Medulla oblongata (tissue), 1 donor: ENCODE measurements around the gene PLBD1.
A peak's percentile ranks its signal among the peaks of the same experiment; 100 is the strongest.

Source experiments
- DNase-seq: peaks from one replicate; pipeline ENCODE4 v3.0.0-alpha.2; 2015; ENCODE audit errors: extremely low spot score

The PLBD1 gene

DNA sequence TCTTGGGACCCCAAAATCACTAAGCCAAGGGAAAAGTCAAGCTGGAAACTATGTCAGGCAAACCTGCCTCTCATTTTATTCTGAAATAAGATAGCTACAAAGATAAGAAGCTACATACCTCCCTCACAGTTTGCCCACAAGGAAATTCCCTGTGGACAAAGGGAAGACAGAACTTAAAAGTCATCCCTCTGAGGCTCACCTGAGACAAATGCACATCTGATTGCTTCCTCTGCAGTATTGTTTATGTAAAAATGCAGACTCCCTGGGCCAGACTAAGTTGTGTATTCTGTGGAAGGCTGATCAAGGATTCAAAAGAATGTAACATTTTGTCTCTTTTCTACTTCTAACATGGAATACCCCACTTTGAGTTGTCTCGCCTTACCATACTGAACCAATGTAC lies 2.5 kb upstream of the PLBD1 start:
- no peak for DNase-seq

DNA sequence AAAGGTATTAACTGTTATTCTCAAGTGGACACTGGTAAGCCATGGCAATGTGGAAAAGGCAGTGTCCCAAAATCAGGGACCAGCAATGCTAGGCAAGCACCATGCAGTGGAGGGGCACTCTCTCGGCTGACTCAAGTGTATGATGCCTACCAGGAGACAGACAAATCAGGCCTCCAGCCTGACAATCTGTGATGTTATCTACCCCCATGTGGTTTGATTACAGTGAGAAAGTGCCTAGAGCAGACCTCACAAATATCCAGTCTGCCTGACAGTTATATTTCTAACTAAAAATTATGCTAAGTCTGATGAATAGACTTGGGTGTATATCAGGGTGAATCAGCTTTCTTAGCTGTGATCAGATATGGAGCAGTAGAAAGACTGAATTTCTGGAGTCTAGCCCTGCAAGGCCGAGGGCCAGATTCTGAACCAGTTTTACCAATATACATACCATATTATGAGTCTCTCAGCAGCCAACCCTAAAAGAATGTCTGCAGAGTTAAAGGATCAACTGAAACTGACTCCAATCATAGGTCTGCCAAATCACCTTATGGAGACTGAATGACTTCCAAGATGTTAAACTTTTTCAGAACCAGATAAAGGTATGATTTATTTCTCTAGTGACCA lies 3.2 kb downstream of the PLBD1 start:
- DNase-seq = no peak

DNA sequence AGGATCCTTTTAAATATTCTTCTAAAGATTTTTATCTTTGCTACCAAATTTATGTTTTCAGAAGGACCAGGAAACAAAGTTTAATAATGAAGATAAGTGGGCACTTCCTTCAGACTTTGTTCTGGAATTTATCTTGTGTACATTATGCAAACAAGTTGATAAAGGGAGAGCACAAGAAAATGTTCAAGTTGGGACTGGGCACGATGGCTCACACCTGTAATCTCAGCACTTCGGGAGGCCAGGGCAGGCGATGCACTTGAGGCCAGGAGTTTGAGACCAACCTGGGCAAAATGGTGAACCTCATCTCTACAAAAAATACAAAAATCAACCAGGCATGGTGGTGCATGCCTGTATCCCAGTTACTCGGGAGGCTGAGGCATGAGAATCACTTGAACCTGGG lies 4.6 kb downstream of the PLBD1 start:
- no peak for DNase-seq

DNA sequence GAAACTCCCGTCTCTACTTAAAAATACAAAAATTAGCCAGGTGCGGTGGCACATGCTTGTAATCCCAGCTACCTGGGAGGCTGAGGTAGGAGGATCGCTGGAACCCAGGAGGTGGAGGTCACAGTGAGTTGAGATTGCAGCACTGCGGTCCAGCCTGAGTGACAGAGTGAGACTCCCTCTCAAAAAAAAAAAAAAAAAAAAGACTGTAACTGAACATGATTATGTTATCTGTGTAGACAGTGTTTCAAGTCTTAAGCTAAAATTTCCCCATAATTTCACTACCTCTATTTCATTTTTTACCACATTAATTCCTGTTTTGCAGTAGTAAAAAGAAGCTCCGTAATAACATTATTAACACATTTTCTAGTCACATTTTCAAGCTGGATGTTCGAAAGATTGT lies 5.4 kb downstream of the PLBD1 start:
- DNase-seq = no peak

DNA sequence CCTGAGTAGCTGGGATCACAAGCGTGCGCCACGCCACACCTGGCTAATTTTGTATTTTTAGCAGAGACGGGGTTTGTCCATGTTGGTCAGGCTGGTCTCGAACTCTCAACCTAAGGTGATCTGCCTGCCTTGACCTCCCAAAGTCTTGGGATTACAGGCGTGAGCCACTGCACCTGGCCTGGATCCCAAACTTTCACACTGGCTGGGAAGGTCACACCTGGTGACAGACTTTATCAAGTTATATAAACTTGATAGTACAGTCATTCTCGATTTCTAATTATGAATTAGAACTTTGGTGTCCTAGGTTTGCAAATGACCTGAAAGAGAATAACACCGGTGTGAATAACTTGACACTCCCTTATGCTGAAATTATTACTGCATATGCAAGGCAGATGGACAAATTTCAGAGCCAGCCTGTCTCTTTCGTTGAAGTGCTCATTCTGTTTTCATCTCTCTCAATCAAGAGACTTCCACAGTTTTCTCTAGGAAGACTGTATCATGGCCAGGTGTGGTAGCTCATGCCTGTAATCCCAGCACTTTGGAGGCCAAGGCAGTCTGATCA lies 5.9 kb downstream of the PLBD1 start:
- DNase-seq = no peak

DNA sequence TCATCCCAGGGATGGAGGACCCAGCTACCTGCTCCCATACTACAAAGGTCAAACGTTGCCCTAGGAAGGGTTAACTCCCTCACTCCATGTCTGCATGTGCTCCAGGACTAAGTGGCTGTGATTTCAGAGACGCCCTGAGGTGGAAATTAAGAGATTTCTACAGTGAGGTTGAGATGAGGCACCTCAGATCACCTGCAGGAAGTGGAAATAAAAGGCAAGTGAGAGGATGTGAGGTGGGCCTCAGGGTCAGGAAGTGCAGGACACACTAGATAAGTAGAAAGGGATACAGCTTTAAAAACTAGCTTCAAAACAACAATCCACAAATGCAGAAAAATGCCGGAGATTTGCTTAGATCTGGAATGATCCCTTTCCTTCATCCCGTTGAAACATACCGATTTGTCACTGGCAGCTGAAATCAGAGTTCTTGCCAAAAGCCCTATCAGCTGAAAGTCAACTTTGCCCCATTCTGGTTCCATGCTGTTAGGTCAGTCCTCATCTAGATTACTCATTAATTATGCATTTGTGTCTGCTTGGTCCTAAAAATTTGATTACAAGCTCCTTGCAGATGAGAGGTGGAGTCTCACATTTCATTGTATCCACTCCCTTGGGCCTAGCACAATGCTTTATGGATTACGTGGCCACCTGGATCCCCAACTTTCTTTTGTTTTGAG lies 6.6 kb downstream of the PLBD1 start:
- no peak for DNase-seq

DNA sequence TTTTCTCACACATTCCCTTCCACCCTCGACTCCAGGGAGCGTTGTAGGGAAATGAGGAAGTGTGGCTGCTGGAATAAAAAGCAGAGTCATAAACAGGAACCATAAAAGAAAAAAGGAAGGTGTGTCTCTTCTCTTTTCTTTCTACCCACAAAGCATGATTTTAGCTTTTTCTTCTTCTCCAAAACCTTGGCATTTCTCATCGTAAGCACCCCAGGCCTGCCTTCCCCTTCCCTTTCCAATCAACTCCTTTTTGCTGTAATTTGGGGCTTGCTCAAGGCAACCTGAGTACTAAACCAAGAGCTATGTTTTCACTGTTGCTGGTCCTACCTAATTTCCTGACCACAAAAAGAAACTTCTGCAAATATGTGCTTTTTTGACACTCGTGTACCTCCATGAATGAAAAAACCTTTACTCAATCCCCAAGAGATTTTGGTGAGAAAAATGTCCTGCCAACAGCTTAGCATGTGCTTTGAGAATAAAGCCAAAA lies 9.2 kb downstream of the PLBD1 start:
- peak; percentile 10 for DNase-seq

DNA sequence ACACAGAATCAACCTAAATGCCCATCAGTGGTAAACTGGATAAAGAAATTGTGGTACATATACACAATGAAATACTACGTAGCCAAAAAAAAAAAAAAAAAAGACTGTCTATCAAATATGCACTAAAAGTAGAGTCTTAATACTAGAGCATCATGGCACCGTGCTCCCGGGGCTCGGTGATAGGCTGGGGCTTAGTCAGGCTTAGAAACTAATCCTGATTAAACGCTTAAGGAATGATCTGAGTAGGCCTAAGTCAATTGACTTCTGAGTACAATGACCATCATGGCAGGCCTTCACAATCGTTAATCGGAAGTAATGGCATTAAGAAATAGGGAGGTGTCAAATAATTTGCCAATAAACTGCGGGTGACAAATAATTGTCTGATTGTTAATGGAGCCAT lies 9.7 kb downstream of the PLBD1 start:
- no peak for DNase-seq

DNA sequence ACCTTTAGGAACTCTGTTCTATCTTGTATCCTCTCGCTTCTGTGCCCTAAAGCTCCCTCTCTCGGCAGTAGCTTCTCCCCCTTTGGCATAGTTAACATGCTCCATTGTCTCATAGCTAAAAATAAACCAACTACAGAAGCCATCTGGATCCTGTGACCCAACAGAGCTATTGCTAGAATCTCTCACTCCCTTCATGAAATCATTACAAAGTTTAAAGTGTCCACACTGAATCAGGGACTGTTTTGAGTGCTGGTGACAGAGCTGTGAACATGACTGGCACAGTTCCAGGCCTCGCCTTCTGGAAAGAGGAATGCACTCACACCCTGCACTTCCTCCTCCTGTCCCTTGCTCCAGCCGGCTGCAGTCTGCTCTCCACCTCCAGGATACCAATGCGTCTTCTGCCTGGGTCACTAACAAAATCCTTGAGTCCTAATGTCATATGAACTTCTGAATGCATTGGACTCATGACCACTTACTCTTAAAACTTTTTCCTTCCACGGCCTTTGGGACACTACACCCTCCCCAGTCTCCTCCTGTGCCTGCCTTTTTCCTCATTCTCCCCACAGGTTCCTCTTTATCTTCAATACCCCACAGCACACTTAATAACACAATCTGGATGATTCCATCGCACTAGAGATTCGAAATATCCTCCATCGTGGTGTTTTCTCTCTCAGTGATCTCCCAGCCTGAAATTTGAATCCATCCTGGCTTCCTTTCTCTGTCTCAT lies 13.2 kb downstream of the PLBD1 start:
- peak; percentile 78 for DNase-seq

DNA sequence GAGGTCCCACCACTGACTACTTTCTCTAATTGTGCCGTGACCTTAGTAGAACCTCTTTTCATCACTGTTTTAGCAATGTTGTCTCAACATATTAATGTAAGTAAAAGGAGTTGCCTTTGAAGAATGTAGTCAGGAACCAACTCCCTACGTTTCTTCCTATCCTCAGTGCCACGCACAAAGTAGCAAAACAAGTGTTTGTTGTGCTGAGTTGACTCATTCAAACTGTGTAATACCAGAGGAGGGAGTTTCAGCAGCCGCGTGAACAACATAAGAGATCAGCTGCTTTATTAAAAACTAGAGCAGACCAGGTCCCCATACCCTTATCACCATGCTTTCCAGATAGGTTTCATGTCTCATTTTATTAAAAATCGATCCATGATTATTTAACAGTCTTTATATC lies 19.1 kb downstream of the PLBD1 start:
- DNase-seq = no peak

DNA sequence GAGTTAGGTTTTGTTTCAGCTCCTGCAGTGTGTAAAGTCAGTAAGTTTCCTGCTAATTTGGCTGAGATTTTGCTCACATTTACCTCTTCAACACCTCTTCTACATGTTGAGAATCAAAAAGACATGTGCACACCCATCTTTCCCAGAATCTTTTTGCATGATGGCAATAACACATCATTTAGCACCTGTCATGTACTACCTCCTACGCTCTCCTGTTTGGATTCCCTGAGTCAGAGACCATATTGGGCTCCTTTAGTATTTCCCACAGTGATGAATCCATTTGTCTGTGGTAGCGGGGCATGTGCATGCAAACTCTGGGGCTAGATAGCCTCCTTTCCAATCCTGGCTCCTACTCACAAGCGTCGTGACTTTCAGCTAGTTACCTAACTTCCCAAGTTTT lies 20.1 kb downstream of the PLBD1 start:
- DNase-seq = no peak

DNA sequence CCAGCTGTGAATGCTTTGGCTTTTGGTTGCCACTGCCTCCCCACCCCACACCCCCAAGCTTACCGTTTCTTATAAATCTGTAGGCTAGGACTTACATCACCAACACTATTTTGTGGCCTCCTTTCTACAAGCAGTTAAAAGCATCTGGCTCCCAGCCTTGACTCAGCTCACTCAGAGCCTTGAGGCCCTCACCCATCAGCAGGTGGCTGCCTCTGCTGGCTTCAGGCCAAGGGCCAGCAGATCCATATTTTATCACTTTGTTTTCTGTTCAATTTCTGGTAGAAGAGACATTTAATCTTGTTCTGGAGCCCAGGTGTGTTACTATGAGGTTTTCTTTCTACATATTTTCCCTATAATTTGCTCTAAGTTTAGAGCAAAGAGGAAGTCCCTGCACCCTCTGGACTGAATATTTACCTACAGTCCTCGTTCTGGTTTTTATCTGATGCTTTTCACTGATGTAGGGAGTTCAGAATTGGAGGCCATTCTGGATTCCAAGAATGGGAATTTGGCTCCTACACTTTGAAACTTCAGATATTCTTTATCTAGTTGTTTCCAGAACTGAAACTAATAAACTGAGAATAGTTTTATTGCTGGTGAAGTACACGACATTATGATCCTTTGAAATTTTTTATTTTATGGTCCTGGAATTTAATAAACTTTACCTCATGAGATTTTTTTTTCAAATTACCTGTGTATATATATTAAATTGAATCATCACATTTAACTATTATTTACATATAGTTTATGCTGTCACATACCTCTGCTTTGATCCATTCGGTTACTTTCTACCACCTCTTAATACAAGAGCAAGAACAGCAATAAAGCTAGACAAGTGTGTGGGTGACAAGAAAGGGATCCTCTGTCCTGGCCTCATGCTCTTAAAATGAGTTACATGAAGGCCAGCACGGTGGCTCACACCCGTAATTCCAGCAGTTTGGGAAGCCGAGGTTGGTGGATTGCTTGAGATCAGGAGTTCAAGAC lies 22.2 kb downstream of the PLBD1 start:
- DNase-seq = no peak

DNA sequence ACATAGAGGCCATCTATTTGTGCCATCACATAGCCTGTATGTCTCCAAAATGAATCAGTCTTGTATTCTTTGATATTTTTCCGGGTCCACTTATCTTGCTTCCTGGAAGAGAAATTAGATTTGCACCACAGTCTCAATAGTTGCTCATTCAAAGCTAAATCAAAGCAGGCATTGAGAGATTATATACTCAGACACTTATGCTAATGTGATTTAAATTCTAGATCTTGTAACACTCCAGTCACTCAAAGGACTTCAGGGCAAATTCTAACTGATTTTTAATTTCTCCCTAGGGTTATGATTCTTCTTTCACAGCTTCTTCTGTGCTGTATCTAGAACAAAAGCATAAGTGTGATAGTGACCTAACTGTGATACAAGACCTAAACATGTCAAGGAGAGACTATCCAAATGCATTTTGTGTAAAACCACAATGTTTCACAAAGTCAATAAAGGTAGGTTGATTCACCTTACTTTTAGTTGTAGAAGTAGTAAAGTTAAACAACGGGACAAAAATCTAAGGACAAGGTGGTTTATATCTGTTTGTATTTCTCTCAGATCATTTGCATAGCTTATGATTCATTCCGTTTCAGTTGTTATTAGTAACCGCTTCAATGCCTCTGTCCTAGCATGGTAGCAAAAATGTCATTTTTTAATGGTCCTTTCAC lies 26.8 kb downstream of the PLBD1 start:
- DNase-seq = no peak

DNA sequence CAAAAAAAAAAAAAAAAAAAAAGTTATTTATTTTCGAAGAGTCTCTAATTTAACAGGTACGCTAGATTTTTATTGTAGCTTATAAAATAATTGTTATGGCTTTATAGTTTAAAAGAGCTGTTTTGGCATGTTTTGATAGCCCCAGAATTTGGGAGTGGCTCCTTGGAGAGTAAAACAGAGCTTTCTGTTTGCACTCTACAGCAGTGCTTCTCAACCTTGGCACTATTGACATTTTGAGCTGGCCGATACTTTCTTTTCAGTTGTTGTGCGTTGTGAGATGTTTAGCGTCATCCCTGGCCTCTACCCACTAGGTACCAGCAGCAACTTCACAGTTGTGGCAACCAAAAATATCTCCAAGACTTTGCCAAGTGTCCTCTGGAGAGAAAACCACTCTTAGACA lies 30.6 kb downstream of the PLBD1 start:
- no peak for DNase-seq

DNA sequence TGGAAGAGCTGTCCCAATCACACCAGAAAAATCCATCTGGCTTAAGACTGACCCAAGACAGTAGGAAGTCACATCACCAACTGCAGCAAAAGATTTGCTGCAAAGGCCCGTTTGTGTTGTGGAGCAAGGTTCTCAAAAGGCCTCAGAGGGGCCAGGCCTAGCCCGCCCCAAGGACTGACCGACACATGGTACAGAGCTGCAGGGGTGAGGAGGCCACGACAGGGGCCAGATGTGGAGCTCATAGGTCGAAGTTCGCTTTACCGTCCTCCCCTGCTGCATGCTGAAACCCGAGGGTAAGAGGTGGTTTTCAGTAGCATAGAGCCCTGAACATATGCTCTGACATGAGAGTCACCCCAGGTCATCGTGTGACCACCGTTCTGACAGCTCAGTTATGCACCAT lies 35.5 kb downstream of the PLBD1 start:
- DNase-seq = no peak

DNA sequence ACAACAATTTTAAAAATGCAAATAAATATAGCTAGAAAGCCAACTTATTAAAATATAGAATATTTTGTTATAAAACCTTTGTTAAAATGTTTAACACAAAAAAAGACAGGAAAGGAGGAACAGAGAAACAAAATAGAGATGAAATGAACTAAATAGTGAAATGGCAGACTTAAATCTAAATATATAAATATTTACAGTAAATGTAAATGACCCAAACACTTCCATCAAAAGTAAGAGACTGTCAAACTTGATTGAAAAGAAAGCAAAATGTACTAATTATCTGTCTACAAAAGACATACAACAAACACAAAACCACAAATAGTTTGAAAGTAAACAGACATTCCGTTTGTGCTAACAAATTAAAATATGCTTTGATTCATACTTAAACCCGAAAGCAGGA lies 41.7 kb downstream of the PLBD1 start:
- no peak for DNase-seq

DNA sequence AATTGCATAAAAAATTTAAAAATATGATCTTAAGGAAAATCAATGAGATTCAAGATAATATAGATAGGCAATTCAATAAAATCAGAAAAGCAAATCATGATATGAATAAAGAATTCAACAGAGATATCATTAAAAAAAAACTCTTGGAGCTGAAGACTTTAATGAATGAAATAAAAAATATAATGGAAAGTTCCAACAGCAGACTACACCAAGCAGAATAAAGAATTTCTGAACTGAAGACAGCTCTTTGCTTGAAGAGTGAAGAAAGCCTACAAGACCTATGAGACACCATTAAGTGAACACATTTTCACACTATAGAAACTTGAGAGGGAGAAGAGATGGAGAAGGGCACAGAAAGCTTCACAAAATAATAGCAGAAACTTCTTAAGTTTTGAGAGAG lies 45.9 kb downstream of the PLBD1 start:
- no peak for DNase-seq

DNA sequence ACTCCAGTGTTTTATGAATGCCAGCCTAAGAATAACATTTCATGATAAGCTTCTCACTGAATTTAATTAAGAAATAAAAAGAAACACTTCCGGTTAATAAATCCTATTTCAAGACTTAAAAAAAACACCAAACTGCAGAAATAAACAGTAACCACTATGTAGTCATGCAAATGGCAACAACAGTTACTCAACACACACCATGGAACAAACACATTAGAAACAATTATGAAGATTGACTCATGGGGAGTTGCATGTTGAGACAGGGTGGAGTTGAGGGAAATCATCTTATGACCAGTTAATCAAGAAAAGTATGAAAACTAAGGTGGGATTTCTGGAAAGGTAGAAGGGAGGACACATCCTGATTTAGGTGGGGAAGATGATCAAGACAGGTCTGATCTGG lies 52.7 kb downstream of the PLBD1 start:
- no peak for DNase-seq

DNA sequence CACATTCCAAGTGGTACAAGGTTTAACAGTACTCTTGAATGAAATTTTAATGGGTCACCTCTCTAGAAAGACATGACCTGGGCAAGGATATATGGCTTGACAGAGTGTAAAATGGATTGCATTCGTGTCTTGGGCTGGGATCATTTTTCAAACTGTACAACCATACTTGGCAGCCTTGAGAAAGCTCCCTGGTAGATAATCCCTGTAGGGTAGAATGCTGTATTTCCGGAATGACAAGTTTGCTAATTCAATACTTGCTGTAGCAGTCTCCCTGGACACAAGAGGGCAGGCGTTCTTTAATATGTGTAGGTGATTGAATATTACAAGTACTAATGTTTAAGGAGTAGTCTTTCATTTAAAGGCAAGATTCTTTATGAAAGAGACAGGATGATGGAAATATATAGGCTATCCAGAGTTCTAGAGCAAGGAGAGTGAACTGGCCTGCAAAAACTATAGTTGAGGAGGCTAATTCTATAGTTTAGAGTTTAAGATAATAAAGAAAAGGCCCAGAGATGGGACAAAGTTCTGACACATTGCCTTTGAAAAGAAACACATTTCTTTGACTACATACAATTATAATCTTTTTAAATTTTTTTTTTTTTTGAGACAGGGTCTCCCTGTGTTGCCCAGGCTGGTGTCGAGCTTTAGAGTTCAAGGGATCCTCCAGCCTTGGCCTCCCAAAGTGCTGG lies 53.4 kb downstream of the PLBD1 start:
- peak; percentile 11 for DNase-seq

DNA sequence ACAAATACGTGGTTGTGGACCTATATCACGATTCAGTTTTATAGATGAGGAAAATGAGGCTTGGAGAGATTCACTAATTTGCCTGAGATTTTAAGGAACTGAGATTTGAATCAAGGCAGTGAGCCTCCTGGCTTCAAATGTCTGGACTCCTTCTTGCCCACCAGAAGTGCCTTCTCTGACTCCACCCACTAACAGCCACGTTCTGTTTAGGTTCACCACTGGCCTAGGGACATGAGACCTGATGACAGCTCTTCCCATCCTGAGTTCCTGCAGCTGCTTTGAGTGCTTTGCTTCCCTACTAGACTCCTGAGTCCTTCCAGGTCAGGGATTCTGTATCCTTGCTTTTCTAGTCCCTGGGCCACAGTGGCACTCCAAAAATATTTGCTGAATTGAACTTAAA lies 57.1 kb downstream of the PLBD1 start:
- DNase-seq = no peak
